Measurements from ENCODE around the gene MRPS17.

DNA sequence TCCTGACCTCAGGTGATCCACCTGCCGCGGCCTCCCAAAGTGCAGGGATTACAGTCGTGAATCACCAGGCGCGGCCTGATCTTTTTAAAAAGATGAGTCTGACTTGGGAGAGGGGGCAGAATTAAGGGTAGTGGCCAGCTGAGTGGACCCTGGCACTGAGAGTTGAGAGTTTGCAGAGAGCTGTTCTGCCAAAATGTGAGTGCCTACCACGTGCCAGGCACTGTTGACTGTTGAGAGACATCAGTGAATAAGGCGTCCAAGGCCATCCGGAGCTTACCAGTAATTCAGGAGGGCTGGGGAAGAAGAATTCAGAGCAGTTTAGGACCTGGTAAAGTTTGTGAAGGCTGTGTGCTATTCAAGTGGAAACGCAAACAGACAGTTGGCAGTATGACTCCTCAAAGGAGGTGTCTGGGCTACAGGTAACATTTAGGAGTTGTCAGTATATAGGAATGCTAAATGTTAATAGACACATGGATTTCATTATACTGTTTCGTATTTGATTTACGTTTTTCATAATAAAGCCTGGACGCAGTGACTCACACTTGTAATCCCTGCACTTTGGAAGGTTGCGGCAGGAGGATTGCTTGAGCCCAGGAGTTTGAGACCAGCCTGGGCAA is 14.2 kb downstream of the MRPS17 start:
- TF ChIP-seq CTCF (IDR thresholded peaks at IDR 0.05), result no peak
- peak in 1 of 2 donors; percentile 57 for TF ChIP-seq POLR2A (IDR thresholded peaks at IDR 0.05)

Data from adrenal gland (tissue), 5 donors.